Aortic smooth muscle cell (primary cell): Measurements from ENCODE around the gene CSRNP2. TPM values are rescaled to one million over a fixed set of nuclear protein-coding genes. Genes with fewer than 3 reads are reported as not detected.

Experiments
- total RNA-seq: library from RNA; depleted of rRNA; stranded (reverse); fragments of >200 nt; gene quantifications from 2 replicates; pipeline ENCODE4 v1.2.3, GENCODE V29; 2014

CSRNP2 gene
- 14.4 TPM in 2 replicates for total RNA-seq

GRCh38 chr12:51083126-51083833 lies at the start of gene CSRNP2:
Gene CSRNP2, minus strand, starts transcription at chr12:51083596. Its CDS starts 7,035 bp downstream, at chr12:51076561.

GRCh38 chr12:51047655-51048540 lies 35.5 kb downstream of the CSRNP2 start, which contains the start of gene LETMD1:
Gene LETMD1, plus strand, starts transcription at chr12:51048327. Its CDS starts 30 bp downstream, at chr12:51048357.

GRCh38 chr12:51025836-51026638 lies 57.4 kb downstream of the CSRNP2 start, which contains the start of gene SLC11A2:
Gene SLC11A2, minus strand, starts transcription at chr12:51026384. Its CDS starts 15,656 bp downstream, at chr12:51010728.

Other genes with a start within 250 kb of the CSRNP2 start
- not detected in 2 replicates for gene TMPRSS12, start 240.7 kb downstream of the CSRNP2 start, total RNA-seq
- gene HIGD1C, start 131.1 kb downstream of the CSRNP2 start, total RNA-seq = not detected in 2 replicates
- 67.7 and 72.4 TPM in 2 replicates for gene SLC11A2, start 57.2 kb downstream of the CSRNP2 start, total RNA-seq
- gene LETMD1, start 35.3 kb downstream of the CSRNP2 start, total RNA-seq = 39.9 and 43.4 TPM in 2 replicates
- 8.7 and 9.5 TPM in 2 replicates for gene TFCP2, start 89.5 kb upstream of the CSRNP2 start, total RNA-seq
- gene POU6F1, start 134.5 kb upstream of the CSRNP2 start, total RNA-seq = 1.3 and 2.2 TPM in 2 replicates
- gene DAZAP2, start 155.2 kb upstream of the CSRNP2 start, total RNA-seq = 54.7 and 72.1 TPM in 2 replicates
- 12.3 and 14.0 TPM in 2 replicates for gene SMAGP, start 186.8 kb upstream of the CSRNP2 start, total RNA-seq
- not detected in 2 replicates for gene BIN2, start 240.6 kb upstream of the CSRNP2 start, total RNA-seq